NCI-H345 treated with DMSO at 0.1 percent for 48 hours (cell line): ENCODE data around the gene LCE2B.
"Not testable (repeated sequence)": the region's sequence is repeated elsewhere in the genome, so short reads cannot be mapped to it uniquely, and the experiment has no call there.

Experiments used
- DNase-seq: peaks from one replicate; lab custom pipeline; 2025; ENCODE audit not compliant: unreplicated experiment; lab: John Stamatoyannopoulos, UW

The LCE2B gene

GRCh38 chr1:152685823-152686222 is at the start of gene LCE2B:
TSS of gene LCE2B (plus strand) at chr1:152686123. CDS start at chr1:152686844, 721 bp downstream.
- DNase-seq = not testable (repeated sequence)

- DNase-seq = no peak
These were observed 45.6 kb upstream of the LCE2B start for GRCh38 chr1:152640351-152640750.

- no peak for DNase-seq
These were observed 42.0 kb upstream of the LCE2B start for GRCh38 chr1:152643945-152644344.

GRCh38 chr1:152645146-152645545 is 40.8 kb upstream of the LCE2B start:
- no peak for DNase-seq

GRCh38 chr1:152646656-152647055 is 39.3 kb upstream of the LCE2B start:
- DNase-seq = no peak

GRCh38 chr1:152654110-152654509 is 31.8 kb upstream of the LCE2B start:
- peak; percentile 28 for DNase-seq

GRCh38 chr1:152656459-152656858 is 29.5 kb upstream of the LCE2B start:
- no peak for DNase-seq

- DNase-seq = no peak
These were observed 28.2 kb upstream of the LCE2B start for GRCh38 chr1:152657677-152658076.

GRCh38 chr1:152658649-152659048 is 27.3 kb upstream of the LCE2B start:
- no peak for DNase-seq

GRCh38 chr1:152663098-152663497 is 22.8 kb upstream of the LCE2B start, which contains the start of gene LCE2D:
TSS of gene LCE2D (plus strand) at chr1:152663380. CDS start at chr1:152664106, 726 bp downstream.
- no peak for DNase-seq

- not testable (repeated sequence) for DNase-seq
These were observed 19.8 kb upstream of the LCE2B start for GRCh38 chr1:152666171-152666570.

GRCh38 chr1:152667648-152668047 is 18.3 kb upstream of the LCE2B start:
- no peak for DNase-seq

- DNase-seq = no peak
These were observed 12.9 kb upstream of the LCE2B start for GRCh38 chr1:152673016-152673415.

- not testable (repeated sequence) for DNase-seq
These were observed 10.9 kb upstream of the LCE2B start, which contains the start of gene LCE2C for GRCh38 chr1:152674983-152675382. TSS of gene LCE2C (plus strand) at chr1:152675279. CDS start at chr1:152676016, 737 bp downstream.

GRCh38 chr1:152679459-152679858 is 6.5 kb upstream of the LCE2B start:
- no peak for DNase-seq

- DNase-seq = no peak
These were observed 4.3 kb upstream of the LCE2B start for GRCh38 chr1:152681616-152682015.

GRCh38 chr1:152683846-152684245 is 2.1 kb upstream of the LCE2B start:
- no peak for DNase-seq

- DNase-seq = no peak
These were observed 12.0 kb downstream of the LCE2B start, which contains the start of gene LCE2A for GRCh38 chr1:152697701-152698600. TSS of gene LCE2A (plus strand) at chr1:152698345. CDS start at chr1:152698902, 557 bp downstream.

GRCh38 chr1:152699746-152700145 is 13.8 kb downstream of the LCE2B start:
- no peak for DNase-seq

- no peak for DNase-seq
These were observed 21.9 kb downstream of the LCE2B start, which contains the start of gene LCE4A for GRCh38 chr1:152707860-152708259. TSS of gene LCE4A (plus strand) at chr1:152708160. CDS start at chr1:152709076, 916 bp downstream.

- no peak for DNase-seq
These were observed 32.3 kb downstream of the LCE2B start for GRCh38 chr1:152718238-152718637.

- DNase-seq = no peak
These were observed 39.3 kb downstream of the LCE2B start for GRCh38 chr1:152725261-152725660.
